GM10266 (cell line): ENCODE measurements around the gene ZNF106.

Experiments used
- DNase-seq: peaks from one replicate; pipeline ENCODE4 v3.0.0; 2012; ENCODE audit errors: extremely low spot score
- CTCF ChIP-seq: IDR thresholded peaks from 2 replicates; pipeline ENCODE4 v1.5.1; 2012; ENCODE audit warnings: mild to moderate bottlenecking, low read depth; ENCODE audit not compliant: control insufficient read depth, insufficient read depth; ENCODE audit errors: missing control alignments

ZNF106 gene

GRCh38 chr15:42508263-42508690 is 17.3 kb upstream of the ZNF106 start:
- no peak for DNase-seq
- no peak for TF ChIP-seq CTCF

DNA sequence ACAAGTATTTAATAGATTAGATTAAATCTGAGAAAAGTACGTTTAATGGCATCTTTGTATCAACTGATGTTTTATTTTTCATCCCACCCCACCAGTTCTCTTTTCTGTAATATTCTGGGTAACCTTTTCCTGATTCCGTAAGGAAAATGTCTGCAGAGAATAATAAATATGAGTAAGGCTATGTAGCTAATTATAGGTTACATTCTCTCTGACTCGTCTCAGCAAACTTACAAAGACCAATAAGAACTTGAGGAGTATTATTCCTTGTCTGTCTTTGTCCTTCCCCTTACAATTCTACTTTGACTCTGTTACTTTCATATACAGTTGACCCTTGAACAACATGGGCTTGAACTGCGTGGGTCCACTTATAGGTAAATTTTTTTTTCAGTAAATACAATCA is 16.6 kb upstream of the ZNF106 start:
- DNase-seq: no peak
- TF ChIP-seq CTCF: no peak

DNA sequence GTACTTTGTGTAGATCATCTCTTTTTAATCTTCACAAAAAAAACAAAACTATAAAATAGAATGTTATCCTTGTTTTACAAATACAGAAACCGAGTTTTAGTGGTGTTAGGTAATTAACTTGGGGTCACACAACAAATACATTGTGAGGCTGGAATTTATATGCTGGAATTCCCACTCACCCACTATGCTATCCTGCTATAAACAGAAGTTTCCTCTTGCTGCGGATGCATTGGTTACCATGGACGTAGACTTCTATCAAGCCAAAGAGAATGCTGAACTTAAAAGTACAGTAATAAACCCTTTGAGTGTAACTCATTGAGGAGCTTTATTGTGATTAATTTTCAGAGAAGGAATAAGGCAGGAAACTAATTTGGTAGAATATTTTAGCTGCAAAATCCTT is 13.7 kb upstream of the ZNF106 start:
- TF ChIP-seq CTCF: no peak
- DNase-seq: no peak

DNA sequence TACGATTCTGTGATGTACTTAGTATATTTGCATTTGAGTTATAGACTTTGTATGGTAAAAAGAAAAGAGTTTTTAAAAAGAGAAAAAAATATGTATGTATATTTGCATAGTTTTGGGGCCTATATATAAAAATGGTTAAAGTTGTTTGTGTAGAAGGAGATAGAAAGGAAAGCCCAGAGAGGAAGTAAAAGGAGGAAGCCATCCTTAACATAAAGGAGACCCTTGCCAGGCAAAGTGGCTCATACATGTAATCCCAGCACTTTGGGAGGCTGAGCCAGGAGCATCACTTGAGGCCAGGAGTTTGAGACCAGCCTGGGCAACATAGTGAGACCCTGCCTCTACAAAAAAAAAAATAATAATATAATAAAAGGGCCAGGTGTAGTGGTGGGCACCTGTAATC is 12.9 kb upstream of the ZNF106 start:
- TF ChIP-seq CTCF: no peak
- DNase-seq: no peak

DNA sequence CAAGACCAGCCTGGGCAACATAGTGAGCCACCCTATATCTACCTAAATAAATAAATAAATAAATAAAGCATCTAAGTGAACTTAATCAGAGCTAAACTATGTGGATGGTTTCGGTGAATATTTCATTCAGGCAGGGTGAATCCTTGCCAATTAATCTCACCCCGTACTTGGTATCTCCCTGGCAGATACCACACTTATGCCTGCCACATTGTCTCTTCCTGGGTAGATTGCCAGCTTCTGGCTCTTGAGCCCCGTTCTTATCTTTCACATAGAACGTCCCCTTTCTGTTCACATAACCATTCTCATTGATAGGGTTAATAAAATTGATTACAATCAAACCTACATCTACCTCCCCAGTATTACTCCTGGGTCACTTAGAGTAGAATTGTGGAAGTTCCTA is 11.5 kb upstream of the ZNF106 start:
- no peak for TF ChIP-seq CTCF
- DNase-seq: no peak

DNA sequence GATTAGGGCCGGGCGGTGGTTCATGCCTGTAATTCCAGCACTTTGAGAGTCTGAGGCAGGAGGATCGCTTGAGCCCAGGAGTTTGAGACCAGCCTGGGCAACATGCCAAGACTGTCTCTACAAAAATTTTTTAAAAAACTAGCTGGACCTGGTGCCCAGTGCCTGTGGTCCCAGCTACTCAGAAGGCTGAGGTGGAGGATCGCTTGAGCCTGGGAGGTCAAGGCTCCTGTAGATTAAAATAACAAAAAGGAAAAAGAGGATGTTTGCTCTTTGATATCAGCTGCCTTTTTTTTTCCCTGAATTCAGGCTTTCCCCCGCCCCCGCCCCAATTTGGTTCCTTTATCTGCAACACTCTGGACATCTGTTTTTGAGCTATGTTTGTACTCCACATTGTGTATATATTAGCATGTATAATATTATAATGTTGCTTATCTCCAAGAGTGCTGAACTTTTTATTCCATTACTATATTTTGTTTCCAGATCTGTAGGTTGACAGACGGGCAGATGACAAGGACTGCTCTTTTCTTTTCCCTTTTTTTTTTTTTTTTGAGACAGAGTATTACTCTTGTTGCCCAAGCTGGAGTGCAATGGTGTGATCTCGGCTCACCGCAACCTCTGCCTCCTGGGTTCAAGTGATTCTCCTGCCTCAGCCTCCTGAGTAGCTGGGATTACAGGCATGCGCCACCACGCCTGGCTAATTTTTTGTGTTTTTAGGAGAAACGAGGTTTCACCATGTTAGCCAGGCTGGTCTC is 9.1 kb upstream of the ZNF106 start:
- no peak for TF ChIP-seq CTCF

GRCh38 chr15:42498212-42499068 is 7.5 kb upstream of the ZNF106 start:
- no peak for TF ChIP-seq CTCF
- no peak for DNase-seq

More for the DNA sequence above, 9.1 kb upstream of the ZNF106 start:
- DNase-seq: no peak
